Central memory CD4-positive, alpha-beta T cell (primary cell): Measurements from ENCODE around the gene ESPNL.
"Not testable (repeated sequence)": the region's sequence is repeated elsewhere in the genome, so short reads cannot be mapped to it uniquely, and the experiment has no call there.

Experiments used
- DNase-seq: peaks from one replicate; pipeline ENCODE4 v3.0.0; 2022

Gene ESPNL

GRCh38 chr2:238100821-238101771 is 956 bp downstream of the ESPNL start:
- no peak for DNase-seq

- no peak for DNase-seq
Measured at GRCh38 chr2:238101891-238102841, 2.0 kb downstream of the ESPNL start.

GRCh38 chr2:238102865-238103264 is 2.7 kb downstream of the ESPNL start:
- DNase-seq: no peak

GRCh38 chr2:238103465-238104225 is 3.5 kb downstream of the ESPNL start:
- no peak for DNase-seq

- no peak for DNase-seq
Measured at GRCh38 chr2:238104226-238104690, 4.1 kb downstream of the ESPNL start.

GRCh38 chr2:238104691-238105371 is 4.7 kb downstream of the ESPNL start:
- no peak for DNase-seq

- no peak for DNase-seq
Measured at GRCh38 chr2:238105506-238106338, 5.6 kb downstream of the ESPNL start.

- no peak for DNase-seq
Measured at GRCh38 chr2:238106339-238106697, 6.2 kb downstream of the ESPNL start.

- DNase-seq: no peak
Measured at GRCh38 chr2:238106698-238107524, 6.8 kb downstream of the ESPNL start.

GRCh38 chr2:238107525-238108422 is 7.6 kb downstream of the ESPNL start:
- no peak for DNase-seq

- no peak for DNase-seq
Measured at GRCh38 chr2:238108423-238109183, 8.5 kb downstream of the ESPNL start.

GRCh38 chr2:238113611-238114010 is 13.5 kb downstream of the ESPNL start:
- no peak for DNase-seq

- no peak for DNase-seq
Measured at GRCh38 chr2:238114331-238114841, 14.2 kb downstream of the ESPNL start.

GRCh38 chr2:238114851-238115660 is 14.9 kb downstream of the ESPNL start:
- no peak for DNase-seq

- DNase-seq: not testable (repeated sequence)
Measured at GRCh38 chr2:238115709-238116108, 15.6 kb downstream of the ESPNL start.

GRCh38 chr2:238116298-238117198 is 16.4 kb downstream of the ESPNL start:
- DNase-seq: no peak
